Sigmoid colon (tissue), 7 donors: ENCODE measurements around the gene ARRB1. TPM values are rescaled to one million over a fixed set of nuclear protein-coding genes. Genes with fewer than 3 reads are reported as not detected.

ENCODE experiments used
- DNase-seq: peaks from one replicate; pipeline ENCODE4 v3.0.0-alpha.2; 2019
- H3K27ac ChIP-seq, 4 donors: fragments of 200-600 bp; sonication (generic); one replicate each; pipeline ENCODE4 v1.5.1; 2016 to 2019; ENCODE audit warnings: mild to moderate bottlenecking in 1 of 4
- H3K27me3 ChIP-seq, 3 donors: fragments of 200-600 bp; sonication (generic); one replicate each; pipeline ENCODE4 v1.5.1; 2019; ENCODE audit warnings: mild to moderate bottlenecking in 1 of 3
- H3K36me3 ChIP-seq, 4 donors: fragments of 200-600 bp; sonication (generic); one replicate each; pipeline ENCODE4 v1.5.1; 2016 to 2019
- H3K4me1 ChIP-seq, 4 donors: fragments of 200-600 bp; sonication (generic); one replicate each; pipeline ENCODE4 v1.5.1; 2017 to 2019
- H3K4me3 ChIP-seq, 4 donors: fragments of 200-600 bp; sonication (generic); one replicate each; pipeline ENCODE4 v1.5.1; 2017 to 2019; ENCODE audit warnings: mild to moderate bottlenecking in 2 of 4, moderate library complexity in 1 of 4
- H3K9me3 ChIP-seq, 4 donors: fragments of 200-600 bp in 3 of 4; sonication (generic) in 3 of 4; one replicate each; pipeline versions ENCODE4 v1.5.1 to v1.6.1; 2013 to 2019
- EP300 ChIP-seq, 4 donors: sonication (generic); formaldehyde crosslinking; IDR thresholded peaks; one replicate each; pipeline ENCODE4 v1.6.1; 2017; ENCODE audit warnings: antibody characterized with exemption in 4 of 4
- POLR2A ChIP-seq, 2 donors: fragments of 450-650 bp; IDR thresholded peaks; one replicate each; pipeline ENCODE4 v1.6.1; 2016; ENCODE audit warnings: antibody characterized with exemption in 2 of 2, mild to moderate bottlenecking in 2 of 2, moderate library complexity in 2 of 2
- POLR2AphosphoS5 ChIP-seq, 4 donors: sonication (generic); formaldehyde crosslinking; IDR thresholded peaks; one replicate each; pipeline ENCODE4 v1.6.1; 2017; ENCODE audit warnings: antibody characterized with exemption in 4 of 4
- WGBS, 2 donors: extraction: QIAGEN DNeasy Blood & Tissue Kit; methylation state at CpG; one replicate each; pipeline ENCODE4 v1.1.7; 2013; 5-methylcytosine and 5-hydroxymethylcytosine counted together
- intact Hi-C: fragments of 100-400 bp; cut with DNase I; formaldehyde crosslinking; loops from one replicate; pipeline ENCODE4 v1.15.1; 2023
- polyA plus RNA-seq, 3 donors: library from polyadenylated mRNA; stranded (reverse); fragments of 200-250 nt; gene quantifications; one replicate each; pipeline ENCODE4 v1.2.3, GENCODE V29; 2013
- total RNA-seq, 4 donors: library from RNA; depleted of rRNA; stranded (reverse); fragments of >200 nt; gene quantifications; one replicate each; pipeline ENCODE4 v1.1.0, GENCODE V29; 2016
- TF ChIP-seq, protein P1 (sequence below), 4 experiments: fragments of 450-650 bp in 3 of 4; fragments of 200-600 bp in 1 of 4; IDR thresholded peaks; one replicate each; pipeline ENCODE4 v1.5.1; 2016 to 2019; ENCODE audit warnings: antibody characterized with exemption in 4 of 4, mild to moderate bottlenecking in 3 of 4, moderate library complexity in 2 of 4
- donor health status: healthy with polysubstance abuse.
- donor health status: Bipolar disorder and iron deficiency.
- donor health status: healthy.

The ARRB1 gene
- total and polyA plus RNA-seq, 7 donors = 24.0 to 96.7 (median 45.6) TPM

DNA sequence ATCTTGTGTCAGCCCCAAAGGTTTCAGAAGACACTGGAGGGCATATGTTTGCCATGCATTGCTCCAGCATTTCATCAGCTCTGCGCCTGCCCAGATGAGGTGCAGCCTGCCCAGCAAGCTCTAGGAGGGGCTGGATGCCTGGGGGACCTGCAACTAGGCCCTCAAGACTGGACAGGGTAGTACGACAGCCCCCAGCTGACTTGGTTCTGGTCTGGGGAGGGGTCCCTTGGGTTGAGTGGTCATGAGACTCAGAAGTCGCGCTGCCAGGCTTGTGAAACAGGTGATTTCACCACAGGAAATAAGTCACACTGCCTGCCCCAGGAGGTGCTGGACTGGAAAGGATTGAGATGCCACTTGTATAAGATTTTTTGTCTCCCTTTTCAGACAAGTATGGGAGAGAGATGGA lies 87.5 kb downstream of the ARRB1 start:
- Histone ChIP-seq H3K27me3 (no peaks in the 10 kb centered on the region), H3K27ac (peak overlapping the region in 1 of 4 donors; percentile 18), H3K4me3 (no peak overlapping the region), H3K4me1 (peaks cover 0 to 8% (median 3%) of the 10 kb centered on the region in 4 donors), H3K9me3 (no peaks in the 10 kb centered on the region), H3K36me3 (peaks cover 0 to 38% (median 4%) of the 10 kb centered on the region in 4 donors)
- DNase-seq = peak; percentile 70
- 59 to 74% methylated on average over 4 of the region's 4 CpGs for WGBS, 2 donors
- intact Hi-C loops = no loop called here
- TF ChIP-seq POLR2AphosphoS5 (IDR thresholded peaks at IDR 0.05) (peak in 1 of 4 donors; percentile 5), POLR2A (IDR thresholded peaks at IDR 0.05) (no peak)

DNA sequence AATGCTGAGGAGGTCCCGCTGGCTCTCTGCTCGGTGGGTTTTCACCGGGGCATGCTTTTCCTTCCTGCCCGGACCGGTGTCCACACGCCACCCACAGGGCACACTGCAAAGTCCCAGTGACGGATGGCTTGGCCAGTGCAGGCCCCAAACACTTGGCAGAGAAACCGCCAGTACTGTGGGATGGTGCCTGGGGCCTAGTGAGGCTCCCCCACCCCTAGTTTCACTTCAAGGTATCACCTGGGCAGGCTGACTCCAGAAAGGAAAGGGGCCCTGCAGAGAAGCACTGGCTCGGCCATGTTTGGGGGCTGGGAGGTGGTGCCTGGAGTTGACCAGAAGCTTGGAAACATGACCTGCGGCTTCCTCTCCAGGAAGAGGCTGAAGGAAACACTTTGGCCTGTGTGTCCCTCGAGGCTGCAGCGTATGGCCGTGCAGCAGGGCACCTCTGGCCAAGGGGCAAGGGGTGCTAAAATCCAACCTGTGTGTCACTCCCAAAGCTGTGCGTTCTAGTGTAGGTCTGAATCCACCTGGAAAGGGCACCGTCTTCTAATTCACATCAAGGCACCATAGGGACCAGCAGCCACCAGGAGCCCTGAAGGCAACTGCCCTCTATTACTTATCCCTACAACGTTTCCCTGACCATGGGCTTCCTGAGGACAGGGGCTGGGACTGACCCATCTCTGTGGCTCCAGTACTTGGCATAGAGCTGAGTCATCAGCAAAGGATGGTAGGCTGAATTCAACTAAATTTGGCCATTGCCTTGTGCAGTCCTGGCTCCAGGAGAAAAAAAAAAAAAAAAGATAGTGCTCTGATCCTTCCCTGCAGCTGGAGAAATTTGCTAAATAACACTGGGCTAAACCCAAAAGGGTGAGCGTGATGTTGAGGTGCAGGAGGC lies 88.3 kb downstream of the ARRB1 start:
- peak; percentile 65 for DNase-seq
- no peaks in the 10 kb centered on the region for H3K27me3 ChIP-seq
- H3K9me3 ChIP-seq = no peaks in the 10 kb centered on the region
- H3K36me3 ChIP-seq = peaks cover 0 to 31% (median 4%) of the 10 kb centered on the region in 4 donors
- intact Hi-C loops = no loop called here
- 72 to 74% methylated on average over 17 of the region's 17 CpGs for WGBS, 2 donors
- peaks cover 0 to 8% (median 3%) of the 10 kb centered on the region in 4 donors for H3K4me1 ChIP-seq
- no peak overlapping the region for H3K4me3 ChIP-seq
- no peak for TF ChIP-seq EP300 (IDR thresholded peaks at IDR 0.05)
- peak in 3 of 4 donors; percentile 4 to 16 (median 15) for TF ChIP-seq POLR2AphosphoS5 (IDR thresholded peaks at IDR 0.05)
- TF ChIP-seq POLR2A (IDR thresholded peaks at IDR 0.05) = no peak
- no peak overlapping the region for H3K27ac ChIP-seq

DNA sequence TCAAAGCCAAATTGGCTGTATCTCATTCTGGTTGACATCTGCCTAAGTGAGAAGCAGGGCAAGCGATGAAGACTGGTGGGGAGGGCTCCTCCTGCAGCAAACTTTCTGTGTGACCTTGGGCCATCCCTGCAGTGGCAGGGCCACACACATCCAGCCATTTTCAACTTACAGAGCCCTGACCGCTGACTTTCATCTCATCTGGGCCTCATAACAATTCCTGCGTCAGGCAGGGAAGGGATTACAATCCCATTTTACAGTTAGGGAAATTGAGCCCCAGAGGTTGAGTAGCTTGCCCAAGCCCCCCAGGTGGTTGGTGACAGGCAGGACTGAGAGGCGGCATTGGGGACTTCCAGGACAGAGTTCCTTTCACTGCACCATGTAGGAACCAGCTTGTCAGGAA lies 89.0 kb downstream of the ARRB1 start:
- H3K27me3 ChIP-seq = no peaks in the 10 kb centered on the region
- intact Hi-C loops = no loop called here
- H3K27ac ChIP-seq = no peak overlapping the region
- no peak overlapping the region for H3K4me3 ChIP-seq
- H3K4me1 ChIP-seq = peaks cover 0 to 8% (median 3%) of the 10 kb centered on the region in 4 donors
- TF ChIP-seq EP300 (IDR thresholded peaks at IDR 0.05) (no peak), POLR2AphosphoS5 (IDR thresholded peaks at IDR 0.05) (no peak), POLR2A (IDR thresholded peaks at IDR 0.05) (no peak)
- peak; percentile 56 for DNase-seq
- 81 to 92% methylated on average over 4 of the region's 4 CpGs for WGBS, 2 donors
- H3K36me3 ChIP-seq = peaks cover 0 to 23% (median 4%) of the 10 kb centered on the region in 4 donors
- H3K9me3 ChIP-seq = no peaks in the 10 kb centered on the region

DNA sequence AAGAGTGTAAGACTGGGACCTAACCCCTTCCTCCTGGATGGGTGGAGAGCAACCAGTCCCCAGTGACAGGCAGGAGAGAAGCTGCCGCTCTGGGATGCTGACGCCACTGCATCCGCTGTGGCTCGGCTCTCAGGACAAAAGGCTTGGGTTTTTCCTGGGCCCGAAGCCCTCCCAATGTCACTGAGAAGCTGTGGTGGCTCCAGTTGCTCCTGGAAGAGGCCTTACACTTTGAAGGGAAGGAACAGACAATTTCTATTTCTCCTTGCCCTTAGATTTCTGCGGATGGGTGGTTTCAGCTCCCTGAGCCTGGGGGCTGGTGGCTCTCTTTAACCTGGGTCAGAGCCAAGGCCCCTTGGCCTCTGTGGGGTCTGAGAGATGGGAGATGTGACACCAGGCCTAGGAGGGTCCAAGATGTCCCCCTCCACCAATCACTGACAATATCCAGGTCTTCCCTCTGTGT lies 89.5 kb downstream of the ARRB1 start:
- Histone ChIP-seq H3K27ac (no peak overlapping the region), H3K4me1 (peaks cover 0 to 8% (median 3%) of the 10 kb centered on the region in 4 donors), H3K4me3 (no peak overlapping the region), H3K9me3 (no peaks in the 10 kb centered on the region), H3K36me3 (peaks cover 0 to 18% (median 1%) of the 10 kb centered on the region in 4 donors), H3K27me3 (no peaks in the 10 kb centered on the region)
- intact Hi-C loops = no loop called here
- WGBS, 2 donors = 86 to 91% methylated on average over 6 of the region's 6 CpGs
- DNase-seq = peak; percentile 52
- TF ChIP-seq POLR2AphosphoS5 (IDR thresholded peaks at IDR 0.05) (peak in 2 of 4 donors; percentile 3 to 4), EP300 (IDR thresholded peaks at IDR 0.05) (no peak)

DNA sequence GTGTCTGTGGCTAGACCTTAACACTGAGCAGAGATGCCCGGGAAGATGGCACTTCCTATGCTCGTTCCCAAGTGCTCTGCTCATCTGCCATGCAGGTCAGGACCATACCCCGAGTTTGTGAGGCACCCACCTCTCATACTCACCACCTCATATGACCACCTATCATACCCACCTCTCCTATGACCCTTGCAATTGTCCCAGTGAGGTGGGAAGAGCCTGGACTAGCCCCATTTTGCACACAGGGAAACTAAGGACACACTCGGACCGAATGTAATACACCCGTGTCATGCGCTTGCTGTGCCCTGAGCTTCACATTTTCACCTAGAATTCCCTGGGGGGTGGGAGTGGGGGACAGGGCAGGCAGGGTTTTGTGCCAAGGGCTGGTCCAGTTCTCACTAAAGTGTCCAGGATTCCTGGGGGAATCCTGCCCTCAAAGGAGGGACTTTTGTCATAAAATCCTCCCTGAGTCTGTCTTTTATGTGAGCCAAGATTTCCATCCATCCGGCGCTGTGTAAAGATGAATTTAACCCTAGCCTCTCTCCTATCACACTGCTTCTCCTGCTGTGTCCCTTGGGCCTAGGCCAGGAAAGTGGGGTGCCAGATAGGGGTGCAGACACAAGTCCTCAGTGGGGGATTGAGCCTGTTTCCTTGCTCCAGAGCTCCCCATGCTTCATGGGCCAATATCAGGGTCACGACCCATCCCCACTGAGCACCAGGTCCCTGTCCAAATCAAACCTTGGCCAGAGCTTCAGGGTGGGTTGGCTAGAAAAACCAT lies 90.9 kb downstream of the ARRB1 start:
- H3K36me3 ChIP-seq = peaks cover 0 to 4% (median 0%) of the 10 kb centered on the region in 4 donors
- peaks cover 0 to 8% (median 3%) of the 10 kb centered on the region in 4 donors for H3K4me1 ChIP-seq
- TF ChIP-seq POLR2AphosphoS5 (IDR thresholded peaks at IDR 0.05) (peak in 1 of 4 donors; percentile 35), POLR2A (IDR thresholded peaks at IDR 0.05) (no peak)
- intact Hi-C loops = no loop called here
- peak; percentile 57 for DNase-seq
- H3K27me3 ChIP-seq = no peaks in the 10 kb centered on the region
- 47 to 67% methylated on average over 10 of the region's 10 CpGs for WGBS, 2 donors
- H3K9me3 ChIP-seq = no peaks in the 10 kb centered on the region
- H3K4me3 ChIP-seq = no peak overlapping the region
- no peak overlapping the region for H3K27ac ChIP-seq

DNA sequence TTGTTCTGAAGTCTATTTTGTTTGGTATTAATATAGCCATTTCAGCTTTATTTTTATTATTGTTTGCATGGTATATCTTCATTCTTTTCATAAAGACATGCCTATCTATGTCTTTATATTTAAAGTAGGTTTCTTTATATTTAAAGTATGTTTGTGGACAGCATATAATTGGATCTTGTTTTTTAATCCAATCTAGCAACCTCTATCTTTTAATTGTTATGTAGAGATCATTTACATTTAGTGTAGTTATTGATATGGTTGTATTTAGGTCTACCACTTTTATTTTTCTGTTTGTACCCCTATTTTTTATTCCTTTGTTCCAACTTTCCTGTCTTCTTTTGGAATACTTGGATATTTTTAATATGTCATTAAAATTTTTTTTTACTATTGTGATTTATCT lies 97.1 kb downstream of the ARRB1 start:
- intact Hi-C loops = no loop called here

More for the DNA sequence above, 97.1 kb downstream of the ARRB1 start:
- DNase-seq = no peak
- H3K36me3 ChIP-seq = no peaks in the 10 kb centered on the region
- H3K4me1 ChIP-seq = no peaks in the 10 kb centered on the region
- TF ChIP-seq, protein P1, sequence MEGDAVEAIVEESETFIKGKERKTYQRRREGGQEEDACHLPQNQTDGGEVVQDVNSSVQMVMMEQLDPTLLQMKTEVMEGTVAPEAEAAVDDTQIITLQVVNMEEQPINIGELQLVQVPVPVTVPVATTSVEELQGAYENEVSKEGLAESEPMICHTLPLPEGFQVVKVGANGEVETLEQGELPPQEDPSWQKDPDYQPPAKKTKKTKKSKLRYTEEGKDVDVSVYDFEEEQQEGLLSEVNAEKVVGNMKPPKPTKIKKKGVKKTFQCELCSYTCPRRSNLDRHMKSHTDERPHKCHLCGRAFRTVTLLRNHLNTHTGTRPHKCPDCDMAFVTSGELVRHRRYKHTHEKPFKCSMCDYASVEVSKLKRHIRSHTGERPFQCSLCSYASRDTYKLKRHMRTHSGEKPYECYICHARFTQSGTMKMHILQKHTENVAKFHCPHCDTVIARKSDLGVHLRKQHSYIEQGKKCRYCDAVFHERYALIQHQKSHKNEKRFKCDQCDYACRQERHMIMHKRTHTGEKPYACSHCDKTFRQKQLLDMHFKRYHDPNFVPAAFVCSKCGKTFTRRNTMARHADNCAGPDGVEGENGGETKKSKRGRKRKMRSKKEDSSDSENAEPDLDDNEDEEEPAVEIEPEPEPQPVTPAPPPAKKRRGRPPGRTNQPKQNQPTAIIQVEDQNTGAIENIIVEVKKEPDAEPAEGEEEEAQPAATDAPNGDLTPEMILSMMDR (IDR thresholded peaks at IDR 0.05) = no peak
- no peak for TF ChIP-seq EP300 (IDR thresholded peaks at IDR 0.05)
- no peak for TF ChIP-seq POLR2A (IDR thresholded peaks at IDR 0.05)
- TF ChIP-seq POLR2AphosphoS5 (IDR thresholded peaks at IDR 0.05) = no peak
- no peaks in the 10 kb centered on the region for H3K27me3 ChIP-seq
- no peak overlapping the region for H3K4me3 ChIP-seq
- H3K9me3 ChIP-seq = peaks cover 0 to 3% (median 0%) of the 10 kb centered on the region in 4 donors
- H3K27ac ChIP-seq = no peak overlapping the region
